C4-2B (cell line): ENCODE results near the gene NDOR1.

Experiments
- H3K27ac ChIP-seq: fragments of 450-650 bp; 2 replicates; pipeline ENCODE4 v1.5.1; 2017
- CTCF ChIP-seq: fragments of 450-650 bp; conservative IDR thresholded peaks from 2 replicates; pipeline ENCODE4 v1.5.1; 2017; ENCODE audit warnings: mild to moderate bottlenecking
- ZFX ChIP-seq: fragments of 450-650 bp; IDR thresholded peaks from 2 replicates; pipeline ENCODE4 v1.6.1; 2017

Gene NDOR1

GRCh38 chr9:137160716-137161557 lies 44.6 kb upstream of the NDOR1 start:
- no peak overlapping the region for H3K27ac ChIP-seq
- TF ChIP-seq ZFX (no peak), CTCF (no peak)

- no peak for TF ChIP-seq CTCF
- TF ChIP-seq ZFX = no peak
- H3K27ac ChIP-seq = no peak overlapping the region
Observed at GRCh38 chr9:137161558-137162486, 43.7 kb upstream of the NDOR1 start.

- no peak overlapping the region for H3K27ac ChIP-seq
- TF ChIP-seq ZFX = no peak
- no peak for TF ChIP-seq CTCF
Observed at GRCh38 chr9:137162505-137163364, 42.8 kb upstream of the NDOR1 start.

- TF ChIP-seq ZFX = no peak
- no peak for TF ChIP-seq CTCF
Observed at GRCh38 chr9:137163365-137163715, 42.2 kb upstream of the NDOR1 start.

GRCh38 chr9:137163805-137164204 lies 41.7 kb upstream of the NDOR1 start:
- H3K27ac ChIP-seq = no peak overlapping the region

More at GRCh38 chr9:137163365-137163715, 42.2 kb upstream of the NDOR1 start:
- H3K27ac ChIP-seq = no peak overlapping the region

More at GRCh38 chr9:137163805-137164204, 41.7 kb upstream of the NDOR1 start:
- no peak for TF ChIP-seq CTCF
